DMS114 treated with DMSO at 0.1 percent for 48 hours (cell line): ENCODE results near the gene NCK2.

Source experiments
- DNase-seq: peaks from one replicate; lab custom pipeline; 2025; ENCODE audit not compliant: unreplicated experiment; lab: John Stamatoyannopoulos, UW

Gene NCK2

DNA sequence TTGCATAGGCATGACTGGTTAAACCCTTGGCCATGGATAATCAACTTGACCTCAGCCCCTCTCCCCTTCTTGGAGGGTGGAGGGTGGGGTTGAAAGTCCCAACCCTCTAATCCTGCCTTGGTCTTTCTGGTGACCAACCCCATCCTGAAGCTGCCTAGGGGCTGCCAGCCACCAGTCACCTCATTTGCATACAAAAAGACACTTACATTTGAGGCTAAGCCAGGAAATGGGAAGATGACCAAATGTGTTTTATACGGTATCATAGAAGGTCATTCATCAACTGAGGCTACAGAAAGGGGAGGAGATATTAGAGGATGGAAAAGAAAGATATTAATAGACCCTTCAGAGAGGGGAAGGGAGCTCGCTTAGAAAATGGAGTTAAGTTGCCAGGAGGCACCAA is 96.8 kb downstream of the NCK2 start:
- no peak for DNase-seq

DNA sequence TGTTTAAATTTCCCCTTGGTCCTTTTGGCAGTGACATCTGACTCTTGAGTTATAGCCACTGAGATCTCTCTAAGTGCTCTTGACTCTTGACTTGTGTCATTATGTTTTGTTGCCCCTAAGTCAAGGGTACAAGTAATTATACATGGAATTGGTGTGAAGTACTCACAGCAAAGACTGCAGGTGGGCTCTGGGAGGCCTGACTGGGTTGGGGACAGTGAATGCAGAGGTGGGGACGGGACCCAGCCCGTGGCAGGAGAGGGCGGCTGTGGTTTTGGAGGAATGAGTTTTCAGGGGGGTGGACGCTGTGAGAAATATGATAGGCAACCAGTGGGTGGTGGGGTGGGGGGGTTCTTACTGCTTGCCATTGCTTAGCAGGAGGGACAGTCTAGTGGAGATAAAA is 97.8 kb downstream of the NCK2 start:
- DNase-seq = no peak

- no peak for DNase-seq
Observed at GRCh38 chr2:105843476-105844374, 99.0 kb downstream of the NCK2 start.

- DNase-seq = no peak
Observed at GRCh38 chr2:105845976-105846375, 101.3 kb downstream of the NCK2 start.

DNA sequence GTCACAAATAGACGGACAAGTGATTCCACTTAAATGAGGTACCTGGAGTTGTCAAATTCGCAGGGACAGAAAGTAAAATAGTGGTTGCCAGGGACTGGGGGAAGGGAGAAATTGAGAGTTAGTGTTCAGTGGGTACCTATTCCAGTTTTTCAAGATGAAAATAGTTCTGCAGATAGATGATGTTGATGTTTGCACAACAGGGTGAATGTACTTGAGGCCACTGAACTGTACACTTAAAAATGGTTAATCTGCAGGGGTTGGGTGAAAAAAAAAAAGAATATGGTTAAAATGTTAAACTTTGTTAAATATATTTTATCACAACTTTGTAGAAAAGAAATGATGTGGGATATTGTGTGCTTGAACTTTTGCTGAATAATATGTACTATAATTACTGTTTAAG is 102.3 kb downstream of the NCK2 start:
- DNase-seq = no peak

GRCh38 chr2:105848367-105848766 is 103.7 kb downstream of the NCK2 start:
- DNase-seq = no peak

GRCh38 chr2:105849431-105850179 is 104.9 kb downstream of the NCK2 start:
- DNase-seq = no peak

- no peak for DNase-seq
Observed at GRCh38 chr2:105852066-105852465, 107.4 kb downstream of the NCK2 start.

GRCh38 chr2:105853354-105854088 is 108.8 kb downstream of the NCK2 start:
- no peak for DNase-seq

- DNase-seq = no peak
Observed at GRCh38 chr2:105854972-105855371, 110.3 kb downstream of the NCK2 start.

- DNase-seq = no peak
Observed at GRCh38 chr2:105856581-105856980, 111.9 kb downstream of the NCK2 start.

DNA sequence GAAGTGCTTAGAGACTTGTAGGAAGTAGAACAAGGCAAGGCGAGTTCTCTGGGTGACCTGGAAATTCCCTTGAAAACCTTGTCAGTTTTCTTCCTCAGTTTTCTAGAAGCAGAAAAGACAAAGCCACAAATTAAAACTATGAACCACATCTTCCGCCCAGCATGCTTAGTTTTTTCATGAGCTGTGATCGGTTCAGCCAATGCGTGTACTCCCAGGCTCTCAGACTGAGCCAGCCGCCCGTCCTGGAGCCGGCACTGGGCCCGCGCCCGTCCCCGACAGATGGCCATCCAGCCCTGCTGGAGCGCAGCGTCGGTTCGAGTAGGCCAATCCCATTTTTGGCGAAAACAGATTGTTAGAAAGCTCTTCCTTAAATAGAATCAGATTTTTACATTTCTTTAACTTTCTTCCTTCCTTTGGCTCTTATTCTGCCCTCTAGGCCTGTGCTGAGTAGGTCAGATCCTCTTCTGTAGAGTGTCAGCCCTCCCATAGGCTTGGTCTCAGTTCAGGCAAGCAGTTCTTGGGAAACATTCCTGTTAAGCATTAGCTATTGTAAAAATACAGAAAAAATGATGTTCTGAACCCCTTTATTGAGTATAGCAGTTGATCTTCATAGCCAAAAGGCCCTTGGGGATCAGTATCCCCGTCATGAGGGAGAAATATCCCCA is 112.5 kb downstream of the NCK2 start:
- DNase-seq = no peak

DNA sequence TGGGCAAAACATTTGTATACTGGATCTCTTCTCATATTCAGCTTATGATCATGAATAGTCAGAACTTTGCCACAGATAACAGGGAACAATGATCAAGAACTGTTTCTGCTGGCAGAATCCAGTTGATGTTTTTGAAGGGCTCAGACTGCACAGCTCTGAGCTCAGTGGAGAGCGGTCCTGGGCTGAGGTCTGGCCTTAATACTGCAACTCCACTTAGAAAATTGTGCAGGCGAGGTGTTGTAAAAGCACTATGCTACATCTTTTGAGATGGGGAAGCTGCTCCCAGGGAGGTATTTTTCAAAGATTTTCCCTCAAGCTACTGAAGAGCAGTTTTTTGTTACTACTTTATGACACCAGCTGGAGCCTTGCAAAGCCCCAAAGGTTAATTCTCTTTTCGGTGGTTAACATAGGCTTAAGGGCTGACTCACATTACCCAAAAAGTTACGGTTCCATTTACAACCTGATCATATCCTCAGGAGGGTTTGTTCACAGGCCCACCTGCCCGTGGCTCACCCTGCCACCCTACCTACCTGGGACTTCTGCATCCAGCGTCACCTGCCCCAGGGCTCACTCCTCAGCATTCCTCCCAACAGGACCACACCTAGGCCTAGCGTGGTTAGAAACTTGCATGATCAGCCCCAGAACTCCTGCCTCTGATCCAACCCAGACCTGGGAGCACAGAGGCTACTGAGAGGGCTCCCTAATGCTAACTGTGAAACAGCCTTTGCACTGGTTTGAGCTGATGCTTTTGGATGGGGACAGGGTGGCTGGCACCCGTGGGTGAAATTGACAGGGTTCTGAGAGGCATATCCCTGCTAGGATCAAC is 114.4 kb downstream of the NCK2 start:
- no peak for DNase-seq

- DNase-seq = no peak
Observed at GRCh38 chr2:105859694-105859951, 114.9 kb downstream of the NCK2 start.

DNA sequence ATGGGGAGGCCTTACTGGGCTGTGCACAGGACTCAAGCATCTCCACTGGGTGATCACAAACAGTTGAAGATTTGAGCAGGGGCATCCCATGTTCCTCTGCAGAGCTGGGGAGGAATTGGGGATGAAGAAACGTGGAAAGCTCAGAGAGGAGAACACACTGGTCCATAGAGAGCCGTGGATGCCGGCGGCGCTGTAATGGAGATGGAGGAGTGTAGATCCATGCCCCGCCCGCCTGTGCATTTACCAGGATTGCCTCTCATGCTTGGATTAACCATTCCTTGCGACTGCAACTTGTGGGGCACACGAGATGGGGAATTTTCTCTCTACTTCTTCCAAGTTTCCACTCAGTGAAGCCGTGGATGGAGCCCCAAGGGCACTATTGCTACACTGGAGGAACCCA is 115.9 kb downstream of the NCK2 start:
- no peak for DNase-seq

DNA sequence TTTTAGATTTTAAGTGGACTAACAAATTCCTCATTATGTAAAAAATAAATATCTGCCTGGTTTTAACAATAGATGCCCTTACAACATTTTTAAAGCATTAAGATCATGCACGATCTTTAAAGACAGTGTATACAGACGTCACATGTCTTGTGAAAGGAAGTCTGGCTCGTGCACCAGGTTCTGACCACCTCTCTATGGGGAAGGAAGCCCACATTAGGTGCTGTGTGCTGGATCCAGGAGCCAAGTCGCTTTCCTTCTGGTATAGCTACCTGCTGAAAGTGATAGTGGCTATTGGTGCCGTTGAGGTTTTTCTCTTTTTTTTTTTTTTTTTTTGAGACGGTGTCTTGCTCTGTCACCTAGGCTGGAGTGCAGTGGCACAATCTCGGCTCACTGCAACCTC is 116.5 kb downstream of the NCK2 start:
- no peak for DNase-seq

DNA sequence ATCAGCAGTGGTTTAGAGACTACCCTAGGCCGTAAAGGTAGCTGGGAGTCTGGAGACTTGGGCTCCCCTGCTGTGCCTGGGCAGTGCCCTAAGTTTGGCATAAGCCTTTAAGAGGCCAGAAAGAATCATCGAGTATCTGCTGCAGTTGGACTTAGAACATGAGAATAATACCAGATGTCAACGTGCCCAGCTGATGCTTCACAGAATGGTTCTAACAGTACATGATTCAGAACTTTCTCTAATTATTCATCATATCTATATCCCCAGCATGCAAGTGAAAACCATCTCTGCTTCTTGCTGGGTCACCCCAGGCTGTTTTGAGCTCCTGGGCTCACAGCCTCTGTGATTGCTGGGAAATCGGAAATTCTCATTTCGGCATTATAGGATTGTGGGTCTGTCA is 118.1 kb downstream of the NCK2 start:
- DNase-seq = no peak

DNA sequence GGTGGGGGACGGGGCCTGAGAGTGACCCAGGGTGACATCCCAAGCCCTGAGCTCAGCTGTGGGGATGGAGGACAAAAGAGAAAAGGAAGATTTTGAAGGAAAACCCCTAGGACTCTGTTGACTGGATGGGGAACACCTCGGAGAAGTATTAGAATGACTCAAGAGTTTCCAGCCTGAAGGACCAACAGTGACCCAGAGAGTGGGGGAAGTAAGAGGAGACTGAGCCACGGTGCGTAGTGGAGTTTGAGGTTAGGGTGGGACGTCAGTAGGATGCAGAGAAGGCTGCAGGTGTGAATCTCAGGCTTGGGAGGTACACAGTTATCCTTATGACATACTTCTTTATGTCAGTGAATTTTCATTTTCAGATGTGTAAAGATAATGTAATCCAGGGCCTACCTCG is 119.5 kb downstream of the NCK2 start:
- no peak for DNase-seq

DNA sequence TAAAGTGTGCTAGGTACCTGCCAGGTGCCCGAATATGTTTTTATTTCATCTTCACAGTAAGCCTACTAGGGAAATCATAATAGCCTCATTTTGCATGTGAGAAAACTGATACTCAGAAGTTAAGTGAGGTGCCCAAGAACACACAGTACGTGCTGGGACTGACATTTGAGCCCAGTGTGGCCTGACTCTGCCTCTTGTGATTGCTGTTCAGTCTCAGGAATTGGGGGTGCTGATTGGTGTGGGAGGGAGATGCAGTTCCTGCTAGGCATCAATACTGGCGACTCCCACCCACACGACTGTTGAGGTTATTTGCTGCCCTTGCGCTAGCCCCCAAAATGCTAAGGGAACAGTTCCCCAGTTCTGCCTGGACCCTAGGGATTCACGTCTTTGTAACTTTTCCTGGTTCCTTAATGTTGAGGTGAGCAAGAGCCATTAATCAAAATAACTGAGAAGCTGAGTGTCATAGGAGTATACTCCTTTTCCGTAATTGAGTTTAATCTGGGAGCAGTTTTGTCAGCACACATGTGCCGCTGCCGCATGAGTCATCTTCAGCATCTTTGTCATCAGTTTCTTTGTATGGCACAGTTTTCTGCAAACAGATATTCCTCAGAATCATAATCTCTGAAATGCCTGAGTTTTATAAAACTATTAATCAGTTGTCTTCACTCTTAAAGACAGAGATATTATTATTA is 120.7 kb downstream of the NCK2 start:
- DNase-seq = no peak
